ENCODE results near the gene WBP1L.
"Not testable (repeated sequence)": the region's sequence is repeated elsewhere in the genome, so short reads cannot be mapped to it uniquely, and the experiment has no call there.

The WBP1L gene

GRCh38 chr10:102757323-102757722, 13.6 kb downstream of the WBP1L start:
- H3K4me3 ChIP-seq (ENCODE audit: low read depth, low read length) = no peak overlapping the region
- no peak for DNase-seq (ENCODE audit: low read depth)
- TF ChIP-seq CTCF (IDR thresholded peaks at IDR 0.05; ENCODE audit: low read depth, low read length, missing control alignments) = no peak

- DNase-seq (ENCODE audit: low read depth) = no peak
- no peak for TF ChIP-seq CTCF (IDR thresholded peaks at IDR 0.05; ENCODE audit: low read depth, low read length, missing control alignments)
- no peak overlapping the region for H3K4me3 ChIP-seq (ENCODE audit: low read depth, low read length)
Measured at GRCh38 chr10:102758240-102758932, 14.6 kb downstream of the WBP1L start.

- DNase-seq (ENCODE audit: low read depth); H3K4me3 ChIP-seq (ENCODE audit: low read depth, low read length): not testable (repeated sequence)
Measured at GRCh38 chr10:102758933-102759262, 15.2 kb downstream of the WBP1L start.

- TF ChIP-seq CTCF (IDR thresholded peaks at IDR 0.05; ENCODE audit: low read depth, low read length, missing control alignments) = no peak
- no peak overlapping the region for H3K4me3 ChIP-seq (ENCODE audit: low read depth, low read length)
- no peak for DNase-seq (ENCODE audit: low read depth)
Measured at GRCh38 chr10:102759497-102760210, 15.9 kb downstream of the WBP1L start.

GRCh38 chr10:102761981-102762380, 18.2 kb downstream of the WBP1L start:
- TF ChIP-seq CTCF (IDR thresholded peaks at IDR 0.05; ENCODE audit: low read depth, low read length, missing control alignments) = no peak
- no peak overlapping the region for H3K4me3 ChIP-seq (ENCODE audit: low read depth, low read length)
- DNase-seq (ENCODE audit: low read depth) = no peak

GRCh38 chr10:102762401-102763015, 18.8 kb downstream of the WBP1L start:
- no peak for DNase-seq (ENCODE audit: low read depth)
- no peak for TF ChIP-seq CTCF (IDR thresholded peaks at IDR 0.05; ENCODE audit: low read depth, low read length, missing control alignments)
- no peak overlapping the region for H3K4me3 ChIP-seq (ENCODE audit: low read depth, low read length)

GRCh38 chr10:102763037-102763607, 19.4 kb downstream of the WBP1L start:
- DNase-seq (ENCODE audit: low read depth) = no peak
- no peak for TF ChIP-seq CTCF (IDR thresholded peaks at IDR 0.05; ENCODE audit: low read depth, low read length, missing control alignments)
- H3K4me3 ChIP-seq (ENCODE audit: low read depth, low read length) = no peak overlapping the region

All from GM12864 (cell line).